GM19238 (cell line): ENCODE results near the gene ALS2.
"Not testable (repeated sequence)": the region's sequence is repeated elsewhere in the genome, so short reads cannot be mapped to it uniquely, and the experiment has no call there.

Source experiments
- DNase-seq: peaks from one replicate; pipeline ENCODE4 v3.0.0; 2011; ENCODE audit warnings: low spot score; ENCODE audit not compliant: insufficient read length

The ALS2 gene

GRCh38 chr2:201794294-201794693 lies 13.6 kb upstream of the ALS2 start:
- no peak for DNase-seq

- DNase-seq, result no peak
Measured at GRCh38 chr2:201793631-201794030, 12.9 kb upstream of the ALS2 start.

GRCh38 chr2:201790989-201791388 lies 10.3 kb upstream of the ALS2 start:
- DNase-seq, result no peak

GRCh38 chr2:201790291-201790690 lies 9.6 kb upstream of the ALS2 start:
- no peak for DNase-seq

- no peak for DNase-seq
Measured at GRCh38 chr2:201789395-201789794, 8.7 kb upstream of the ALS2 start.

GRCh38 chr2:201788371-201788770 lies 7.6 kb upstream of the ALS2 start:
- DNase-seq, result no peak

GRCh38 chr2:201786471-201786870 lies 5.7 kb upstream of the ALS2 start:
- DNase-seq, result no peak

- DNase-seq, result no peak
Measured at GRCh38 chr2:201785135-201785534, 4.4 kb upstream of the ALS2 start.

GRCh38 chr2:201784563-201784962 lies 3.8 kb upstream of the ALS2 start:
- DNase-seq, result no peak

GRCh38 chr2:201781557-201782051 lies 871 bp upstream of the ALS2 start:
- DNase-seq, result no peak

GRCh38 chr2:201779901-201780673 lies 646 bp downstream of the ALS2 start:
- DNase-seq, result no peak

GRCh38 chr2:201777869-201778268 lies 2.9 kb downstream of the ALS2 start:
- DNase-seq, result no peak

GRCh38 chr2:201777043-201777442 lies 3.7 kb downstream of the ALS2 start:
- DNase-seq, result no peak

GRCh38 chr2:201775326-201775725 lies 5.4 kb downstream of the ALS2 start:
- no peak for DNase-seq

- no peak for DNase-seq
Measured at GRCh38 chr2:201774546-201774945, 6.2 kb downstream of the ALS2 start.

- no peak for DNase-seq
Measured at GRCh38 chr2:201773990-201774389, 6.7 kb downstream of the ALS2 start.

- no peak for DNase-seq
Measured at GRCh38 chr2:201769666-201770373, 10.9 kb downstream of the ALS2 start.

- no peak for DNase-seq
Measured at GRCh38 chr2:201768918-201769317, 11.8 kb downstream of the ALS2 start.

GRCh38 chr2:201765799-201766198 lies 14.9 kb downstream of the ALS2 start:
- DNase-seq, result no peak

- not testable (repeated sequence) for DNase-seq
Measured at GRCh38 chr2:201764469-201764868, 16.3 kb downstream of the ALS2 start.

GRCh38 chr2:201761101-201761500 lies 19.6 kb downstream of the ALS2 start:
- no peak for DNase-seq

GRCh38 chr2:201759567-201759966 lies 21.2 kb downstream of the ALS2 start:
- no peak for DNase-seq

GRCh38 chr2:201758873-201759272 lies 21.9 kb downstream of the ALS2 start:
- DNase-seq, result no peak
